Inflammatory macrophage treated with lipopolysaccharide for 4 hours (primary cell): ENCODE data around the gene SCFD2.

Source experiments
- DNase-seq: peaks from one replicate; pipeline ENCODE4 v3.0.0-alpha.2; 2020

The SCFD2 gene

DNA sequence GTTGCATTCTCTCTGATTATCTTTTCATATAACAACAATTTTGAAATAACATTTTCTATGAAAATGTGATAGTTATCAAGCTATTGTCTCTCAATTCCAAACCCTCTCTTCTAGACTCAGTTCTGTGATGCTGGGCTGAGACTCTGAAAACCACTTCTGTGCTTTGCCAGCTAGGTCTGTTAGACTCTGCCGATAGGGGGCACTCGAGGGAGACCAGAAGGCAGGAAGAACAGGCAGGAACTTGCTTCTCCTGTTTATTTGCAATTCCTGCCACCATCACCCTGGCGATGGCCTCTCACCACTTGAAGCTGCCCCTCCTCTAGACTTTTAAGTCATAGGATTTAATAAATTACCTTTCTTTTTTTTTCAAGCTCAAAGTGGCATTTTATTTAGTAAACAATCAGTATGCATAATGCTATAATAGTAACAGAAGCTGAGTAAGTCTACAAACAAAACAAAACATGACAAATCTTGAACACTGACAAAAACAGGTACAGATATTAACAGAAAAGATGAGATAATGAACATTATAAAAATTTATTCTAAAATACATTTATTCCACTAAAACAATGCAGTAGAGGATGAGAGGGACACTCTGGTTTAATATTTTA, 454.1 kb downstream of the SCFD2 start:
- DNase-seq: peak; percentile 63

DNA sequence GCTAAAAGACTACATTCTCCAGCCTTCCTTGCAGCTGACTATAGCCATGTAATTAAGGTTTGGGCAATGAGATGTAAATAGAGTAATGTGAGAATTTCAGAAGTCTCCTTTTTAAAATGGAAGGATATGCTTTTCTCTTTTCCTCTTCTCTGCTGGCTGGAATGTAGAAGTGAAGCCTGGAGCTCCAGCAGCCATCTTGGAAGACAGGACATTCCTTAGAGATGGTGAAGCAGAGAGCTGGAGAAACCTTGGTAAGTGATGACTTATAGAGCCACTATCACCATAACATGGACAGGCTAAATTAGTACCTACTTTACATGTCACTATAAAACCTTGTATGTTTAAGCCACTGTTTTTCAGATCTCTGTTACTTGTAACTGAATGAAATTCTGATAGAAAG, 455.7 kb downstream of the SCFD2 start:
- DNase-seq: no peak

DNA sequence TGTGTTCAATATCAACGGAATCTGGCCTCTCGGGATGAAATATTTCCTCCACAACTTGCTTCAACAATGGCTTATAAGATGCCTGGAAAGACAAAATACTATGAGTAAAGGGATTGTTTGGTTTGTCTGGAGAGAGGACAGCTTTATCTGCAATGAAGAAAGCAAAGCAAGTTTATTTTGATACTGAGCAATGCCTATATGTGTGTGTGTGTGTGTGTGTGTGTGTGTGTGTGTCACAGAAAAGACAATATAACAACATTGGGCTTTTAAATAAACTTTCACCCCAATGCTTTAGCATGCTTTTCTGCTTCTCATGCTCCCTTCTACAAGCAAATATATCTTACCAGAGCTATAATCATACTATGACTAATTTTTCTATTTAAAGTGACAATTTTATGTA, 458.4 kb downstream of the SCFD2 start:
- DNase-seq: no peak

DNA sequence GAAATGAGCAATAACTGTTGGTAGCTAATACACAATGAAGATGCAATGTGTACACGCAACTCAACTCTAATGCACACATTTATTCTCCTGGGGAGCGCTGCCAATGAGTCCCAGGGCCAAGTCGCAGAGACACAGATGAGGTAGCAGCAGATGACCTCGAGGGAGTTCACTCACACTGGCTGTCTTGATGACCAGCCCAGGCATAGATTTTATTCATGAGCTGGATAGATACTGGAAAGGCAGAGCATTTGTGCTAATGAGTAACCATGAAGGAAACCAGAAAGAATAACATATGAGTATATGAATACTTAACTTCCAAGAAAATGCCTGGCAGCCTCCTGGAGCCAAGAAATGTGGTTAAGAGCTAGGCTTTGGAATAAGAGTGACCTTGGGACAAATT, 461.4 kb downstream of the SCFD2 start:
- DNase-seq: no peak

DNA sequence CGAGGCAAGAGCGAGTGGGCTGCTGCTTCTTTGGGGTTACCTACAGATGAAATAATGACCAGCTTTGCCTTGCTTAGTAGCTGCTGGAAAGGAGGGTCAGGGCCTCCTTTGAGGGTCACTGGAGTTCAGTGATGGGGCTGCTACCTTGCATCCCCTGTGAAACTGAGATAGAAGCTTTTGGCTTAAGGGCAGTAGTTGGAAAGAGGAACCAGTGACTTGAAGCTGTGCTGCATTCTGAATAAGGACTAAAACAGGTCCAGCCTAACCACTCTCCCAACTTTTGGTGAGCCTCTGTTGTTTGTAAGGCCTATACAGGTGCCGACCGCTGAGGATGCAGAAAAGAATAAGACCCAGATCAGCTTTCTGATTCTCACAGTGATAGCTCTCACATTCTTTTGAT, 462.6 kb downstream of the SCFD2 start:
- no peak for DNase-seq

DNA sequence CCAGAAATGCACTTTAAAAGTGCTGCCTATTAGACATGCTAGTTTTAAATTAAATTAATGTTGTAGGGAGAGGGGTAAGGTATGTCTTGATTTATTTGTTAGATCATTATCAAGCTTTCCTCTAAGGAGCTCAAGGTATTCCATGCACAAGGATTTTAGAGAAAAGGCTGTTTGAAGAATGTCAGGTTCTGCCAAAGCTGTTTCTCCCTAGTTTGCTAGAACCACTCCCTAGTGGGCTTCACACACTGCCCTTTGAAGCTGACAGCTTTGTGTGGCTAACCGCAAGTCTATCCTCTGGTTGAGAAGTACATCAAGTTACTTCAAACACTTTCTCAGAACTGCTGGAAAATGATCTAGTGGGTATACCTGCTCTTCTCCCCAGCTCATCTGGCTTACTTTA, 471.4 kb downstream of the SCFD2 start:
- DNase-seq: no peak

DNA sequence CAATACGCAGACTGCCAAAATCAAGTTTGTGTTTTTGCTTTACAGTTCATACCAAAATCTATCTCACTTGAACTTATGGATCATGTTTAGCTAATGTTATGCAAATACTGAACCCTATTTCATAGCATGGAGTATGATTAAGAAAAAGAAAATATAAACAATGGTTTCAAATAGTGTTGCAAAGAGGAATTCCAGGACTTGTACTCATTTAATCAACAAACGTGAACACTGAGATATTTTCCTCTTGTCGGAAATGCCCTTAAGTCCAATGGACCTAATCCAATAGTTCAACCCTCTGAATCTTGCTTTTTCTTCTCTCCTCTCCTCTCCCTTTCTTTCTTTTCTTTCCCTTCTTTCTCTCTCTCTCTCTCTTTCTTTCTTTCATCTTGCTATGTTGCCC, 473.0 kb downstream of the SCFD2 start:
- no peak for DNase-seq

DNA sequence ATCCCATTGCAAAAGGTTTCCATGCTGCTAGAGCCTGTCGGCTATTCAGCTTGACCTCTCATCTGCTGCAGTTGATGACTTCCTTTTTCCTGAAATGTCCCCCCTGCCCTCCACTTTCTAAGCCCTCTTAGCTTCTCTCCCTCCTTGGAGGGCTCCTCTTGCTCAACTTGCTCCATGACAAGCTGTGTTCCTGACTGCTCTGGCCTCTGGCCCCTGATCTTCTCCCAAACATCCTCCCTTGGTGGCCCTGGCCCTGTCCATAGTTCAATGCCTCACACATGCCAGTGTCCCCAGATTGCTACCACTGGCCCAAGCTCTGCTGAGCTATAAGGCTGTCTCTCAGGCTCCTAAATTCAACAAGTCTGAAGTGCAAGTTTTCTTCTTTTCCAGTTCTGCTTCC, 474.1 kb downstream of the SCFD2 start:
- DNase-seq: no peak

DNA sequence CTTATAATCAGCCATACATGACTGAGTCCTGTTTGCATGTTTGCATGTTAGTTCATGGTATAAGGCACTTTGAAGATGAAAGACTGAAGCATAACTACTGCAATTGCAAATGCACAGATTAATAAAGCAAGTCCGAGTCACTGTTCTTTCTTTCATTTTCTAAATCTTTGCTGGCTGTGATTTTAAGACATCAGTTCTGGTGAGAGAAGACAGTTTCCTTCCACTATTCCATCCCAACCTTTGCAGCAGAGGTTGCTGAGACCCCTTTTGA, 475.4 kb downstream of the SCFD2 start:
- DNase-seq: no peak

DNA sequence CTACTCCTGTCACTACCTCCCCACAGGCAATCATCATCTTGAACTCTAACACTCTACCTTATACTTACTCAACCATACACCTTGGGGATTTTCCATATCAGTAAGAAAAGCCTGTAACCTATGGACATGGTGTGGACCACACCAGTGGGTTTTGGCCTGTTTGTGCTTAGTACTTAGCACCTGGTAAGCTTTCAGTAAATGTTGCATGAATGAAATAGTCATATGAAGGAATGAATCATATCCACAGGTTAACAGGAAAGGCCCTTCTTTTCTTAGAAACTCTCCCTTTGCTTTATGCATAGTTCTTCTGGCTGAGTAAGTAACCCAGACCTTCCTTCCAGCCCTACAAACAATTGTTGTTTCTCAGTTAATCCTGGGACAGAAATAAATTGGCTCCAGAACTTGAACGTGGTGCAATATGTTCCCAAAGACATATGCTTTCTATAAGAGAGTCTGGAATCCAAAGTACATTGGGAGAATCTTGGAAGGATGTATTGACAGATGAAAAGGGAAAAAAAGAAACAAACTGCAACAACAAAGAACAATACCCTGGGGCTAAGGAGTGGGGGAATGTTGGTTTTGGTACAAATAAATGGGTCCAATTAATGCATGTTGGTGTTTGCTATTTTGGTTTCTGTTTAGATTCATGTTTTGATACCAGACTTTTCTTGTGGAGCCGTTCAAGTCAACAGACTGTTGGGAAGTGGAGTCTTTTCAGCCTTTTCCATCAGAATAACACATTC, 475.9 kb downstream of the SCFD2 start:
- DNase-seq: no peak

DNA sequence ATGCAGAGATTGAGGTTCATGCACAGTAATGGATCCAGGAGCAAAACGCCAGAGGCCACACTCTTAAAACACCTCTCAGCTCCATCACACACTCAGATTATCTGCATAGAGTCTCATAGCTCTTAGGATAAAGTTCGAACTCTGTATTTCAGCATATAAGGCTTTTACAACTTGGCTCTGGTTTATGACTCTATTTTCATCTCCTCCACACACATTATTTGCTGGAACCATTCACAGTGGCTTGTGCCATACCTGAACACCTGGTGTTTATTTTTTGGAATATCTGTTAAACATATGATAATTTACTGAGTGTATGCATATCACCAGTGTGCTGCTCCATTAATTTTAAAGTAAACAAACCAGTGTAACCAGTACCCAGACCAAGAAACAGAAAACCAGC, 476.5 kb downstream of the SCFD2 start:
- DNase-seq: no peak

DNA sequence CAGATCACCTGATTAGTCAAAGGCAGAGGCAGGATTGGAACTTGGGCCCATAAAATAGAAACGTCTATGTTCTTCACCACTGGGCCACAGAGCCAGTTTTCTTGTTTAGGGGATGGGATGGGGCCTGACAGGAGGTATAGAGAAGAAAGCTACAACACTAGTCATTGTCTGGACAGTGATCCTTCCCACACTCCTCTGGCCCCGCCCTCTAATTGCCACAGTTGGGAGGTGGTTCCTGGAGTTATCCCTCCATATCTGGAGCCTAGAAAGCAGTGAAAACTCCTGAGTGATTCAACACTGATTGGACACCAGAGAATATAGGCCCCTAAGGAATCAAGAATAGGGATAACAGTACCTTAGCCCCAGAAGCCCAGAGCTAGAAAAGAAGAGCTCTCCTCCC, 480.9 kb downstream of the SCFD2 start:
- no peak for DNase-seq

DNA sequence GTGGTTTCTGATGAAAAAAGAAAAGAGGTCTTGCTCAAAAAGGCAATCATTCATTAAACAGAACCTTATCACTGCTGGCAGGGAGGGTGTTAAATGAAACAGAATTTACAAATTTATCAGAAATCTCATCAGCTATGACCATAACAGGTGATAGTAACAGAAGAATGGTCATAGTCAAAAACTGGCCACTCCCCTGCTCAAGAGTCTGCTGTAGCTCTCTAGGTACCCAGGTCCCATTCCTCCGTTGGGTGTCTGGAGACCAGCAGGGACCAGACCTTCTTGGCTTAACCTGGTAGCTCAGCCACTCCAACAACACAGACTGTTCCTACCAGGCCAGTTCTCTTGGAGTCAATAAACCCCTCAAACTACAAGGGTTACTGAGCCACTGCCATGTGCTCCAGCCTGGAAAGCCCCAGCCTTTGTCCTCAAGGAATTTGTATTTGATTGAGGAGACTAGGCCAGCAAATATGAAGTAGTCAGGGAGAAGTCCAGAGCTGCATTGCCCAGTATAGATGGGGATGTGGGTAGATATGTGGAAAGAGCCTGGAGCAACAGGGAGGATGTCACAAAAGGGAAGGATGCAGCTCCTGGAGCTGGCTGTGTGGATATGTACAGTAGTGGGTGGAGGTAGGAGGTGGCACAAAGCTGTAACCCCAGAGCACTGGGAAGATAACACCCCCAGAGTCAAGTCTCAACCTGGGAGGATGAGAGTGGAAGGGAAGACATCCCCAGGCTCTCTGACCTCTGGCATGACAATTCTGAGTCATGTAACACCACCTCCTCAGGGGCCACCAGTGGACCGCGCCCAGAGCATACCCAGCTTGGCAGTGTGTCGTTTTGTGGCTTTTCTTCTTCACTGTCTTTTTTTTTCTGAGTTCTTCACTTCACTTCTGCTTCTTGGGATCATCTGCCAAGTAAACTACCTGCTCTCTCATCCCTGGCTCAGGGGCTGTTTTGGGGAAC, 481.9 kb downstream of the SCFD2 start:
- DNase-seq: peak; percentile 18

DNA sequence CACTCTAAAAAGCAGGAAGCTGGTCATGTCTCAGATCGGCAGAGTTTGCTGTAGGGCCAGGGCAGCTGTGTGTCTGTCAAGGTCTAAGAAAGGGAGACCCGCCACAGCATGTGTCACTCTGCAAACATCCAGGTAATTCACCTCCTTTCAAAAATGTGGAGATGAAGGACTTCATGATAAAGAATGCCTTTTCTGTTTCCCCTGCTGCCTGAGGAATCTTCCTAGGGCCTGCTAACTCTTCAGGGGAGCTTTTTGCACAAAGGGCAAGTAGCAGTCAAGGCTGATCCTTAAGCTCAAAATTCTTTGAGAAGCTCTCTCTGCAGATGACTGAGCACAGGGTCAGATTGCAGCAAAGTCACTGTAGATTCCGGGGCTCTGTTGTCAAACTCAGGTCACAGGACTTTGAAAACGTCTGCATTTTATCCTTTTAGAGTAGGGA, 482.7 kb downstream of the SCFD2 start:
- DNase-seq: no peak

DNA sequence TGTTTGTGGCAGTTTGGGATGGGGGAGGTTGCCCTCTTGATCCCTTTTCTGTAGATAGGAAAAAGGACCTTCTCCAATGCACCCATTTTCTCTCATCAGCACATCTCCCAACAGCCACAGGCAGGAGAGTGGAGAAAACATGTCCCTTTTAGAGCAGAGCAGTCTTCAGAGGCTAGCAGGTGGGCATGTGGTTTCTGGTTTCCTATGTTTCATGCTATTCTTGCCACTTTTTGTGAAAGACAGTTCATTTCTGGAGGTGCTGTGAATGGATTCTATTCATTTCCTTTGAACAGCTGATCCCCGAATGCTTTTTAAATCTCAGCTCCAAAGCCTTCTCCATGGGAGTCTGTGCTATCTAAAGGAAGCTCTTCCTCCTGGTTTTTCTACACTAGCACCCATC, 484.9 kb downstream of the SCFD2 start:
- DNase-seq: no peak

DNA sequence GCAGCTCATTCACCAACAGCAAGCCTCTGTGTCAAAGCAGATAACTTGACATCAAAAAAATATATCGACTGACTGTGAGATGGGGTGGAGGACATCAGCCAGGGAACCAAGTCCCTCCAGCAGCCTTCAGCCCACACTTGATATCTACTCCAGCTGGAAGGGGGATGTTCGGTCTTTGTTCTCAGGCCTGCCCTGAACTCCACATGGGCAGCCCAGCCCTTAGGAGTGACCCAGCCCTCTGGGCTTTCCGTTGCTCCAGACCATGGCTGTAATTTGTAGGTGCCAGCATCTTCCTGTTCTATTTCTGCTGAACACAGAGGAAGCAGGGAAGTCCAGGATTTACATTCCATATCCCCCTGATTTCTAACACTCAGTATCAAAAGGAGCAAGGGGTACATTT, 486.4 kb downstream of the SCFD2 start:
- DNase-seq: no peak

DNA sequence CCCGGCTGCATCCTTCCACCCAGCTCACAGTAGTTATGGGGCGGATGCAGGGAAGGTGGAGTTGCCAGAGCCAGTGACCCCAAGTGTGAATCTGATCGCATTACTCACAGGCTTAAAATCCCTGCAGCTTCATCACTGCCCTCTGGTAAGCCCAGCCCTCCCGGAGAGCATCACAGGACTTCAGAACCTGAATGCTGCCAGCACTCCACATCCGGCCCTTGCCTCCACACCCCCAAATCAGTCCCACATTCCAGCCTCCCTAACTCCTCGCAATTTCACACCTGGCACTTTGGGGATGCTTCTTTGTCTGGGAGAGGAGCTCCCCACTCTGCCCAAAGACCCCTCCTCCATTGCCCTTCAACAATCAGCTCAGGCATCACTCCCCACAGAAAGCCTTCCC, 488.2 kb downstream of the SCFD2 start:
- DNase-seq: no peak

DNA sequence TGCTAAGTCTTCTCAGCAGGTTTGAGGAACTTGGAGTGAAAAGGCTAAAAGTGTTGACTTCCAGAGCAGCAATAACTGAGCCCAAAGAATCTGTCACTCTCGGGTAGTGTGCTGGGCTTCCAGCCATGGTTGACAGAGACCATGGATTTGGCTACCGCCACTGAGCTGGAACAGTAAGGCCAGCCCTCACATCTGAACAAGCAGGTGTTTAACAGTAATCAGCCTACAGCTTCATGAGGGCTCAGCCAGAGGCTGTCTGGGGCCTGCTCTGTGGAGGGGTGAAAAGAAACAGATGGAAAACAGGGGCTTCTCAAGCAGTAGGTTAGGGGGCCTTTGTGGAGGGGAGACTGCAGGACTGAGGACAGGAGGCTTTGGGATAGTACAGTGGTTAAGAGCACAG, 488.8 kb downstream of the SCFD2 start:
- no peak for DNase-seq

DNA sequence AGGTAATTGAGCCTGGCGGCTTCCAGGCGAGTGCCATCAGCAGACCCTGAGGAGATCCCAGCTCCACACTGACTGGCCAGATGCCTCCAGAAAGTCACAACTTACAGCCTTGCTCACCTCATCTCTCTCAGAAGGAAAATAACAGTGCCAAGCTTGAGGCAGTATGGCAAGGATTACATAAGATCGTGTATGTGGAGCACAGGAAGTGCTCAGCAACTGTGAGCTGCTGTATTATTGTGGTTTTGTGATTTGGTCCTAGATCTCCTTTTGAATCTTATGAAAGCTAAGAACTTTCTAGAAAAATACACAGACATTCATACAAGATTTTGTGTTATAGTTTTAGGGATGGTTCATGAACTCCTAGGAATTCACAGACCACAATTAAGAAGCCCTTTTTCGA, 489.8 kb downstream of the SCFD2 start:
- no peak for DNase-seq

DNA sequence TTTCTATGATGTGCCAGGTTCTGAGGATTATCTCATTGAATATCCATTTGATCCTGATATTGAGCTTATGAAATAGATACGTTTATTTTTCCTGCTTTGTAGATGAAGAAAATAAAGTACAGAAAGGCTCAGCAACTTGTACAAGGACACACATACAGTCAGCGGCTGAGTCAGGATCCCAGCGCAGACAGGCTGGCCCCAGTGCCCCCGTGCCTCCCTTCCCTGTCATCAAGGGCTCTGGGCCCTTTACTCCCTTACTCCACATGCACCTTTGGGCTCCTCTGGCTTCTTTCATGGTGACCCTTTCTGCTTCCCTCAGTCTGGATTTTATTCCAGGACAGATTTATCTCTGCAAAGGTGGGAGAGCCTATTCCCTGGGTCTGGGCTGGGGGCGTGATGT, 490.9 kb downstream of the SCFD2 start:
- no peak for DNase-seq

DNA sequence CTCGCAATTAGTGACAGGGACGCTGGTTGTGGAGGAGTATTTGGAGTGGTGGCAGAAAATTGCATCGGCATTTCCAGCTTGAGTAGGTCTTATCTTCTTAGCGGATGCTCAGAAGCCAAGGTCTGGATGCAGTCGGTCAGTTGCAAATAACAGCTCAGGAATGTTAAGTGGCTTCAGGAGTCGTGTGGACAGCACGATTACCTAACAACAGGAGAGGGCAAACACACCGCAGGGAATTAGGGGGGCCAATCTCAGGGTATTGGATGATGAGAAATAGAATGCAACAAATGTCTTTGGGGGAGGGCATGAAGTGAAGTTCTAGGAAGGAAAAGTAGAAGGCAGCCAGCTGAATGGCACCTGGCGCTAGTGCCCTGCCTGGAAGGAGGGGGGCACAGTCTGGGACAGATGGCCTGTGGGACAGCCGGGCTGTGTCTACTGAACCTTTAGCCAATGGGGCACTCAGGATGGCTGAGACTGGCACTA, 492.0 kb downstream of the SCFD2 start:
- no peak for DNase-seq

DNA sequence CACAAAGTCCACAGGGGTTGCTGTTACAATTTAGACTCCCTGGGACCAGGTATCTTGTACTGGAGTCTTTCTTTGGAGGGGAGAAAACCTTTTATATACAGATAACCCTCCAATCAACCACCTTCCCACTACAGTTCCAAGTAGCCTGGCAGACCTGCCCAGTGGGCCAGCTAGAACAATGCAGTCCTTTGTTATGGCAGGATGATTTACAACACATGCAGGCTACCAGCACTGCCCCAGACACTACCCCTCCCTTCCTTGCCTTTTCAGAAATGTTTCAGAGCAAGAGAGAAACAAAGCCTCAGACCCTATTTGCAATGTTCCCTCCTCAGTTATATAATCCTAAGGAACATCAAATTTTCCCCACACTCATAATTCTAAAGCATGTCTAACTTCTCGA, 492.7 kb downstream of the SCFD2 start:
- DNase-seq: no peak

DNA sequence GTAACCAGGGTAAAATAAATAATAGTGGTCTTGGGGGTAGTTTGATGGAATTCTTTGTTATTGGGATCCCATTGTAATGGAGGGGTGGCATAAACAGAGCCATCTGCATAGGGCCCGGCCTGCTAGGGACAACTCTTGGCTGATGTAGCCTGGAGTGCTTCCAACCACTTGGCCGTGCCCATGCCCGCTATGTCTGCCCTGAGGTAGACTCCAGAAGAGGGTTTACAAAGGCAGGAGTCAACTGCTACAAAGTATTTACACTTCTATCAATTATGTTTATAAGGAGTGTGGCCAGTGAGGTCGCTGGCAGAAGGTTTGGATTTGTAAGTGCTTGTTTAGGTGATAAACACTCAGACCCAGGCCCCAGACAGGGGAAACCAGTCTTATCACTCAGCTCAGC, 495.6 kb downstream of the SCFD2 start:
- no peak for DNase-seq

DNA sequence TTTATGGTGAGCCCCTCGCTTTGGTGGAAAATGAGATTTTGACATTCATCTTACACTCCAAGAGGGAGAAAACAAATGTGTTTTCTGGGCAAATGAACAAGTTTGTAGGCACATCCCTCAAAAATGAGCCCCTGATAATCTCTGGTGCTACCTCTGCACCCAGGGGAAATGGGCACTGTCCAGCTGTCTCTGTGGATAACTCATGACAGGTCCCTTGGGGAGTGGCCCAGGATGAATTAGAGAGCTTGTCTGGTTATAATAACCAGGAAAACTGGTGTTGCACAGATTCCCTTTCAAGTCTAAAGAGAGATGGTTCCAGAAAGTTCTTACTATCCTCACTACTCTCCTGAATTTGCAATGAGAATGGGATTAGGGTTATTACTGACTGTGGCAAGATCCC, 496.2 kb downstream of the SCFD2 start:
- no peak for DNase-seq
